HS-27A (cell line): Measurements from ENCODE around the gene CHML.

Source experiments
- DNase-seq: peaks from one replicate; pipeline ENCODE4 v3.0.0-alpha.2; 2012; ENCODE audit warnings: low read depth, missing footprints

CHML gene

DNA sequence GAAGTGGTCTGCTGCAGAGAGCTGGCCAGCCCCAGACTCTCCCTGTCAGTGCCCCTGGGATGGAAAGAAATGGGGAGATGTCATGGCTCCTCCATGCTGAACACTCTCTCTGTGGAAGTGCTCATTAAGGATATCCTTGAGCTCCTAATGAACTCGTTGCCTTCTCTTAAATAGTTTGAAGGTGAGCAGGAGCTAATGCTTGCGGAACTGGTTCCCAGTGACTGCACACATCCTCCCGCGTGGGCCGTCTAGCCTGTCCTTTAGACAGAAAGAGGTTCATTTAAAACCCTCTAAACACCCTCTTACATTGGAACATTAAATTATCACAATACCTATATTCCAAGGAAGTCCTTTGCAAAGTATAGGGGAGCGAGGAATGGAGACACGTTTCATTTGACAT is 6.0 kb upstream of the CHML start:
- no peak for DNase-seq

DNA sequence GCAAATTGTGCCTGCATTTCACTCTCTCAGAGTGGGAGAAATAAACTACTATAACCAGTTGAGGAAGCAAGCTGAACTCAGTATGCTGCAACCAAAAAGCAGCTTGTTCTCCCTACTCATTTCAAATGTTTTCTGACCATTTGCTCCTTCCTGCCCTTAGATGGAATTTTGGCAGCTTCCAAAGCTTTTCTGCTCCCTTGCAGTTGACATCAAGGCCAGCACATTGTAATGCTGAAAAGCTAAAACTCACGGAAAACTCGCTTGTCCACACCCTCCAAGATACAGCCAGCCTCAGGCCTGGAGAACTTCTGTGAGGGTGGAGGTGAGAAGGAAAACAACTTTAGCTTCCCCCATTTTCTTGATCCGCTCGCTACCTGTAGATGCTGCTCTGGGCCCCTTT is 5.0 kb upstream of the CHML start:
- DNase-seq = no peak

DNA sequence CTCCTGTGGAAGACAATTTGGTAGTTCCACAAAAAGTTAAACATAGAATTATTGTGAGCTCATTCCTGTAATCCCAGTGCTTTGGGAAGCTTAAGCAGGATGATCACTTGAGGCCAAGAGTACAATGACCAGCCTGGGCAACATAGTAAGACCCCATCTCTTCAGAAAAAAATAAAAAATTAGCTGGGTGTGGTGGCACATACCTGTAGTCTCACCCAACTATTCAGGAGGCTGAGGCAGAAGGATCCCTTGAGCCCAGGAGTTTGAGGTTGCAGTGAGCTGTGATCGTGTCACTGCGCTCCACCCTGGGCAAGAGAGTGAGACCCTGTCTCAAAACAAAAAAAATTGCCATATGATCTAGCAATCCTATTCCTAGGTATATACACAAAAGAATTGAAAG is 4.1 kb upstream of the CHML start:
- DNase-seq = no peak

DNA sequence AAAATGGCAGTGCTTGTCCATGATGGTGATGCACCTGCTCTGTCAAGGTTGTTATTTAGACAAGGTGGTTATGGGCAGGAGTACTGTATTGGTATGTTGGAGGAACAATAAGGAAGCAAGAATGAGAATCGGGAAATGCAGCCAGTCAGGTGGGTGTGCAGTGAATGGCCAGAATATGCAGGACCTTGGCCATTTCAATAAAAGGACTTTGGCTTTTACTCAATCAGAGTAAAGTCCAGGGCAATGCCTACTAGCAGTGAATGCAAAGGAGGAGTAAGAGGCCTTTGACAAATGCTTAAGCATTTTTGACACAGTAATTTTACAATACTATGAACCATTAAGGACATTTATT is 2.4 kb upstream of the CHML start:
- DNase-seq = no peak

DNA sequence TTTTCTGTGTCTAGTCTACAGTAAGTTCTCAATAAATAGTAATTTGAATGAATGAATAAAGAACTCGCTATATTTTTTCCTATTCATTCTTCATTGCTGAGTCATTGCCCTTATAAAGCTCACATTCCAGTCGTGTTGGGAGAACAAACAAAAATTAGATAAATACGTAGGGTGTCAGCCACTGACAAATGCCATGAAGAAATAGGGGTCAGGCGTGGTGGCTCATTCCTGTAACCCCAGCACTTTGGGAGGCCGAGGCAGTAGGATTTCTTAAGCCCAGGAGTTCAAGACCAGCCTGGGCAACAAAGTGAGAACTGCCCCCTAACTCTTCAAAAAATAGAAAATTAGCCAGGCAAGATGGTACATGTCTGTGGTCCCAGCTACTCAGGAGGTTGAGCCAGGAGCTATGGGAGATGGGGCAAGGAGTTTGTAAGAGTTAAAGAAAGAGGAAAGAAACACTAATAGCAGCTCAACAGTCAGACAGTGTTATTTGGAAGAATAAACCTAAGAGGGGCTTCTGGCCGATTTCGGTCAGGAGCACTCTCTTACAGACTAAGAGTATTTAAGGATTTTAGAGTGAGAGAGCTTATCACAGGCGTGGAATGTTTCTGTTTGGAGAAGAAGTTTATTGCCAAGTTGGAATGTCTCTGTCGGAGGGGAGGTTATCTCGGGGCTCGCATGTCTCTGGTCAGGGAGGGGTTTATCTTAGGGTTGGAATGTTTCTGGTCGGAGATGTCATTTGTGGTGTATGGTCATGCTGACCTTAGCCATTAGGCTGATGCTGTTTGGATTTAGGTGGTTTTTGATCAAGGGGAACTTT is 1.8 kb upstream of the CHML start:
- no peak for DNase-seq

DNA sequence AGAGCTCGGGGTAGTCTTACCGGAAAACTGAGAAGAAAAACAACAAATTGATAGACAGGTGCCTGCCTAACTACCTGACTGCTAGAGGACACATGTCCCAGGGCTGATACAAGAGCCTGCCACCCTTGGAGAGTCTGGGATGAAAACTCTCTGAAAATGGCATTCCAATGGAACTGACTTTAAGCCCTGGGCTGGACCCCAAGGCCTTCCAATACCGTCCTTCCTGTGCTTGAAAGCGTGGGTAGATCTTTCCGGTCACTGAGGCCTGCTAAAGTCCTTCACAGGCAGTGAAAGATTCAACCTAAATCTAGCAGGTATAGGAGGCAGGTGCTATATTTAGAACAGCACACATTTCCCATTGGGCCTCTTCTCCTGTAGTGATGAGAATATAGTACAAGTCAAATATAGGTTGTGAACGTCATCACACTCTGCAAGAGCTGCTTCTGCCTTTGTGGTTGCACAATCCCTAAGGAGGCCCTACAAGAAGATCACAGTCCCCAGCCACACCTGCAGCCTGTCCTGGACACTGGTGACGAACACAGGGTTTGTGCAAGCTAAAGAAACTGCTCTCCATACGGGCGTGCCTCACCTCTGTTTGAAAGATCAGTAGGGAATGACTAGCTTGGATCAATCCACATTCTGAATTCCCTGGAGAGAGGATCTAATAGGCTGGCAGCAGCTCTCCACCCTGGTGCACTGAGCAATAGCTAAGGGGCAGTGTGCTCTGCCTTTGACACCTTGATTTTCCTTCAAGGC is 876 bp upstream of the CHML start:
- no peak for DNase-seq

DNA sequence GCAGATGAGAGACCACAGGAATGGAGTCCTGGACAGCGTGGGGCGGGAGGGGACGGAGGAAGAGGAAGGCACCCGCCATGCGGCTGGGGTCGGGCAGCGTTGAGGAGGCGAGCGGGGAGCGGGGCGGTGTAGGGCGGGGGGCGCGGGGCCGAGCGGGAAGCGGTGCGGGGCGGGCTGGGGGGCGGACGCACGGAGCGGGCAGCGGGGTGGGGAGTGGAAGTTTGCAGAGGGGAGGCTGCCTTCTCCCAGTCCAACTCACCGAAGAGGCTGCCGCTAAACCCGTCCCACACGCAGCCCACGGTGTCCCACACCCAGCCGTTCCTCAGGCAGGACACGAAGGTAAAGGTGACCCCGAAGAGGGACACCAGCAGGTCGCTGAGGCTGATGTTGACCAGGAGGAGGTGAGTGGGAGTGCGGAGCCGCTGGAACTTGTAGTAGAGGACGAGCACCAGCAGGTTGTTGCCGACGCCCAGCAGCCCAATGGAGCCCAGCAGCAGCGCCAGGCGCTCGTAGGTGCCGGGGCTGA is 483 bp downstream of the CHML start:
- no peak for DNase-seq

DNA sequence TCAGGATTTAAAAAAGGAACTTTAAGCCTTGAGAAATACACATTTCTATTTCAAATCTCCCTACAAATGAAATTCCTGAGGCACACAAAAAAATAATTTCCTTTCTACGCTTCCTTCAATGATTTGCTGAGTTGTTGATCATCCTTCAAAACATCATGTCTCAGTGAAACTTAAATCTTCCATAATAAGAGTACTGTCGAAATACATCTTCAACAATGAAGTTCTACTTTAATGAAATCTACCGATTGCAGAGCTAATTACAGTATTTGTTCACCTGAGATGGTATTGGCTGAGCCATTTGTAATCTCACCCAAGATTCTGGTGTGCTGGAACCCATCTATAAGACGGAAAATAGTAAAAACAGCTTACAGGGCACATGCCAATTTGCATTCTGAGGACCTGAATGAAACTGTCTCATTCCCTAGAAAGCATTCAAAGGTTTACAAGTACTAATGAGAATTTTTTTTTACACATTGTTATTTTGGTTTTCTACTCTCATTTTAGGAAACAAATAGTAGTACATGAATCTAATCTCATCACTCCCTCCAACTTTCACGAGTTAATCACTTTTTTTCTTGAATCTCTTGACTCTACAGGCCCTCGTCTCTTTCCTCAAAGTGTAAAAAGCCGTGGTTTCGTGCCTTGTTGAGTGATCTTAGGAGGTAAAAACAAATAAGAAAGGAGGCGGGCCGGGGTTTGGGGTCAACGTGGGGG is 1.1 kb downstream of the CHML start:
- DNase-seq = no peak

DNA sequence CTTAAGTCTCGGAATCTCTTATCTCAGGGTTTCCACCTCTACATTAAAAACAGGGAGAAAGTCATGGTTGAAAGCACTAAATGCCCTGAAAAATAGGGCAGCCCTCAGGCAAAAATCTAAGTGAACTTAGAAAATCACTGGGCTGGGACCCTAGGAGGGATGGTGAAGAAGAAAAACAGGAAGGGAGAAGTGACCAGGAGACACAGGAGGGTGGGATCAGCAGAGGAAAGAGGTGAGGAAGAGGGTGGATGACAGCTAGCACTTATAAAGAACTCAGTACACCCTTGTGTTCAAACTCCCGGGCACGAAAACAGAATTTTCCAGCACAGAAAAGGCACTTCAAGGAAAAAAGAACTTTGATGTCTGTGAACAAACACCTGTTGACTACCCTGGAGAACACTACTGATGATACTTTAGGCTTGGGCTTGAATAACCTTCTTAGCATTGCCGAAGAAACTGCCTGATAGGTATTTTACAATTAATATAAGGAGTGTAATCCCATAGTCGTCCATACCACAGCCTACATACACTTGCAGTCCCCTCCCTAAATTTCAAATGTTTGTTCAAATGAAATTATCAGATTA is 2.0 kb downstream of the CHML start:
- DNase-seq = no peak

DNA sequence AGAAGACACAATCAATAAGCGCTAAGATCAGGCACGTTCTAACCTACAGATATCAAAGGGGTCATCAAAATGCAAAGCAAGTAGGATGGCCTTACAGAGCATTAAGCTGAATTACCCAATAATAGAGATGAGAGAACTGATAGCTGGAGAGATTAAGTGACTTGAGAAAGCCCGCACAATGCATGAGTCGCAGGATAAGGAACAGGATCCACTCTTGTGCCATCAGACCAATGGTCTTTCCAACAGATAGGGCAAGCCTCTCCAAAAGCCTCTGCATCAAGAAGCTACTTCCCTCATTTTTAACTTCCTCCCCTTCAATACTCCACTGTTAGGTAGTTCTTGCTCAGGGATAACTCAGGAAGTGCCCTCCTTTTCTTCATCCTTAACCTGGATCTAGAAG is 2.6 kb downstream of the CHML start:
- no peak for DNase-seq

DNA sequence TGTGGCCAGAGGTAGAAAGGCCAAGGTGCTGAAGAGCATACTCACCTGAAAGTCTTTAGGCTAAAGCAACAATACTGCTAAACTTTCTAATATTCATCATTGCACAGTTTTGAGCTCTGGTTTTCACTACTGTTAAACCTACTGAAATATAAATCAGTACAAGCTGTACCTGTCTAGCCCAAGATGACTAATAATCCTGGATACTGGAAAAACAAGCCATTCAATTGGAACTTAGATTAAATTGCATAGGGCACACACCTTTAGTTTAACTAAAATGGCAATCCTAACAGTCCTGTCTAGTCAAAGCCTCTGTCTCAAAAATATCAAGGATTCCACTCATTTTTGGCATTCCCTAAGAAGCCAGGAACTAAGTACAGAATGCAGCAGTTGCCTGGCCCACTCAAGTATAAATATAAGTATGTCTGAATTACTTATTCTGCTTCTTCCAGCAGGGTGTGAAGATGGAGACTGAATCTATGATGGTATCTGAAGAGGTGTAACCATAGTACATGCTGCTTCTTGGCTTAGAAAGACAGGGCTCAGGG is 3.1 kb downstream of the CHML start:
- DNase-seq = no peak

DNA sequence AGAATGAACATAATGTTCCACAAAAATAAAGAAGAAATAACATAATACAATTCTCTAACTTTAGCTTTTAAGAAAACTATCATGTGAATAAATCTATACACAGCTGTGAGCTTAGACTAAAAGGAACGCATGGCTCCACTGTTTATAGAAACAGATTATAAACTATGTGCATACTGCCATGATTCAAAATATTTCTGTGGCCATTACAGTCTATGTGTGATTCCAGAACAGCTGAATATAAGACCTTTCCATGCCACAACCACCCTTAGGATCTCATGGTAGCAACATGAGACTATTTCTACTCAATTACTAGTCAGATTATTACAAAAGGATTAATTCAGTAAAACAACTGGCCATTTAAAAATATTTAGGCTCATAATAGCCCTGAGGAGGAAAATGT is 3.9 kb downstream of the CHML start:
- no peak for DNase-seq

DNA sequence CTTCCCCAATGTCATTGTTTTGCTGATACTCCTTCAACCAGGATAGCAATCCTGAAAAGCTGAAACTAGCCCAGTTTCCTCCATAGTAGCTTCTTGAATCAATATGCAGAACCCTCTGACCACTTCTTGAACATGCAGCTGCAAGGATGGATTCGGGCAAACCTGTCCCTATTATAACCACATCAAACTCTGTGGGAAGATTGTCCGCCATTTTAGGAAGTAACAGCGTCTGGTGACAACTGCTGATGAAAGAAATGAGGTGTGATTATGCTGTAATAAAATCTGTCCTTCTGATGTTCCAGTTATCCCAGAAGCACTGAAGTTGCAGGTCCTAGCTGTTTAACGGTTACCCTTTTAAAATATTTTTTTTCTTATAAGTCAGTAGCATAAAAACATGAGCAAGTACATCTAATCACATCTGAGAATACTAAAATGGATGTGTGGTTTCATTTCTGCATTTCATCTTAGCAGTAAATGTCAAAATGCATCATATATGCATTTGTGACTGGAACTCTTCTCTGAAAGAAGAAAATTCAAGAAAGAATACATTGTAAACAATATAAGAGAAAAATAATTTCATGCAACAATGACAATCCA is 4.5 kb downstream of the CHML start:
- DNase-seq = no peak

DNA sequence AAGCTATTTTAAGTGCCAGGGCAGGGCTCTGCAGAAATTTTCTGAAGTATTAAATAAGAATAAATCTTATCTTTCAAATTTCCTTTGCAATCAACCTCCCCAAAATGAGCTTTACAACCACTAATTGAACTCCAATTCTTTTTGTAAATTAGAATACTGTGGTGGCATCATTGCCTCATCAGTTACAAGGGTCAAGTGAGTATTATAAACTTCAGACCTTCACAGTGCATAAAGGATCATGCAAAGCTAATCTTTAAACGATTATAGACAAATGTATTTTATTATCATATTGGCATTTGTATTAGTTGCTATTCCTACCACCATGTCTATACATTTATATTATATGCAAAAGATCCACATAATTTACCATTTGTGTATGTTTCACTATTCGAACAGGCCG is 7.2 kb downstream of the CHML start:
- DNase-seq = no peak

DNA sequence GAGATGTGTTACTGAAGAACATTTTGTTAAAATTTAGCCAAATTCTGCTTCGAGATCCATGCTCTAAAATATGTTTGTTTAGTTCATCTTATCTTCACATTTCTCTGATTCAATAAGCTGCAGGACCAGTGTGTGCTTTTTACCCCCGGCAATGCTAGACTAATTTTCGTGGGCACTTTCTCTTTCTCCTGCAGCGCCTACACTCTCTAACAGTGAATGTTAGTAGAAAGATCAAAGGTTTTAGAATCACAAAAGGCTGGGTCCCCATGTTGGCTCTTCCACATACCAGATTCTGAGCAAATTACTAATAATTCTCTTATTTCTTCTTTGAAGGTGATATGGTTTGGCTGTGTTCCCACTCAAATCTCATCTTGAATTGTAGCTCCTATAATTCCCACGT is 8.5 kb downstream of the CHML start:
- DNase-seq = no peak

DNA sequence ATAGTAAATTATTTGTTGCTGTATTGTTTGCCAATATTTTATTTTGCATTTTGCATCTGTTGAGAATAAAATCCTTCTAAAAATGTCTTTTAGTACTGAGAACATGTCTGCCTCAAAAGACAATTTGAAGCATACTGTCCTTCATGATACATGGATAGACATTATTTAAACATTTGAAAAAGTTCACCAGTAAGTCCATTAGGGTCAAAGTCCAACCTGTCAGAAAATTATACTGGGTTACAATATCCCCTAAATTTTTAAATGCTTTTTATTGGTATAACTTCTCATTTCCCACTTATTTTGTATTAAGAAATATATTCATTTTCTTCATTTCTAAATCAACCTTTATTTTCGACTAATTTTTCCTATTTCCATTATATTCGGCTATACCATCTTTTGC is 9.3 kb downstream of the CHML start:
- no peak for DNase-seq

DNA sequence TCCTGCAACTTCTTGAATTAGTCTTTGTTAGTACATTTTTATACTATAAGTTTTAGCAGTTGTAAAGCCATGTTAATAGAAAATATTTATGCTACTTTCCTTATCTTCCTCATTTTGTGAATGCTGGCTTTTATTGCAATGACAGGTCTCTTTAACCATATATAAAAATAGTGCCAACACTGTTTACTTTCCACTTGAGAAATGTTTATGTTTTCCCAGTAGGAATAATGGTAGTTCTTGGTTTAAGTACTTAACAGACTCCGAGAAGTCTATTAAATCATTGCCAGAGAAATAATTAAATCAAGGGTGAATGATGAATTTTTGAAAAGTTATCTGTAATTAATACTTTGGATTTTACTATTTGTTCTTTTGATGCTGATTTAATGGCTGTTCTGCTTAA is 9.7 kb downstream of the CHML start:
- DNase-seq = no peak

DNA sequence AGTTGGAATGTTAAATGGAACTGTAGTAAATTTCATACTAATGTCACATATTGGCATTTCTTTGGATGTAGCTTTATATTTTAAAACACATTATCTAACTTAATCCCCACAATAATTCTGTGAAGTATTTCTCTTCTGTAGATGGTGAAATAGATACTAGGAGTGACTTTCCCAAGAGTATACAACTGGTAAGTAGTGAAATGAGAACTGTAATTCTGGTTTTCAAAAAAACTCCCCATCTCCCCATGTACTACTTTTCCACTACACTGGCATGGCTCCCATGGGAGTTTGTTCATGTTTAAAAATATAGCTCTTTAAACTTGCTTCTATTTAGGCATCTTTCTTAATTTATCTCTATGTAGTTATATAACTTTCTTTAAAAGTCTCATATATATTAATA is 10.2 kb downstream of the CHML start:
- DNase-seq = no peak

DNA sequence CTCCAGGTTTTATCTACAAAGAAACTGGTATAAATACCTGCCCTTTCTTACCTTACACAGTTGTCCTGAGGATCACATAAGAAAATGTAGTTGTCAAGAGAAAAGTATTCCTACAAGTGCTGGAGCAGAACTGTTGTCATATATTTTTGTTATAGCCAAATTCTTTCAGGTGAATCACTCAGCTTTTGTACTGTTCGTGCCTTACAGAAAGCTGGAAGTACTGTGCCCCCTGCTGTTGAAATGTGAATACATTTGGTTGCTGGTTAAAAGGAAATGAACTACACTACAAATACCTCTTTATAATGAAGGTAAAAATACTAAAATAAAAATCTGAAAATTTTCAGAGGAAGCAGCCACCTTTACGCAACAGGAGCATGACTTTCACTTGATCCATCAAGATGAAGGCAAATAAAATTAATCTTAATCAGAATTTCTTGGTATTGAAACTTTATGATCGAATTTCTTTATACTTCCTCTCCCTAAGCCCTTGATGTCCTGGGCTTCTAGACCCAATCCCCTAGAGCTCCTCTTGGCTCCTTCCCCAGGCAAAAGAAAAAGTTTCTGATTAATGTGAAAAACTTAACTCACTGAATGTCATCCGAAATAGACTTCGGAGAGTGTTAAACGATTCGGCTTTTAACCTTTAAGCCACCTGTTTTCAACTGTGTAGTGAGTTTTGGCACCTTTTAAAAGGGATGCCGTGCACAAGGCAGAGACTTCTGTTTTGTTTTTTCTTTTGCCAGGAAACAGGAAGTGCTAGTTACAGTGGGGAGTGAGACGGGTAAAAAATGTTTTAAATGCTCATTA is 12.5 kb downstream of the CHML start:
- no peak for DNase-seq

DNA sequence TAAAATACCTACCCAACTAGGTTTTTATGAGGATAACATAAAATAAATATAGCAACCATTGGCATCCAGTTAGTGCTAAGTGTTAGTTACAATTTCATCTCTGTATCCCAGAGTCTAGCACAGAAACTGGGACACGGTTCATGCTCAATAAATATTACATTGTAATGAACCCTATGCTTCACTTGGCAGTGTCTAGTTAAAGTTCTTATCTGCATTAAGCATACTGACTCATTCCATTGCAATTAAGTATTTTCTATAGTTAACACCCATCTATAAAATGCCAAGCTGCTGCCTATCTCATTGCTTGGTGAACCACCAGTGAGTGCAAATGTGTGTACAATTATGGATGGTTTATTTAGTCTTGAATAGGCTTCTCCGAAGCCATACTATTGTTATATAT is 15.2 kb downstream of the CHML start:
- DNase-seq = no peak

DNA sequence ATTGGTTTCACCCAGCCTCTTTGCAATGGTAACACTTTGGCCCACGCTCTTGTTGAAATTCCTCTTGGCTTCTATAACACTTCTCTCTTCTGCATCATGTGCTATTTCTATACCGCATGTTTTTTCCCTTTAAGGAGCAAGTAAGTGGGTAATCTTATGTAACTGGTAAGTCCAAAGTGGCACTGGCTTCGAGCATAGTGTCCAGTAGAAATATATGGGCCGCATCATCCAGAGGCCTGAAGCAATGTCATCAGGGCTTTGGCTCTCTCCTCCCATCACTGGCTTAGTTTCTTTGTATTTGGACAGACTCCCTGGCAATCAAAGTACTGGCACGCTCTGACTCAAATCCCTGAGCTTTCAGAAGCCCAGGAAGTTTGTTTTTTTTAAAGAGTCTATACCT is 17.5 kb downstream of the CHML start:
- DNase-seq = no peak
